Natural killer cell treated with Interleukin-12 subunit alpha and Interleukin-12 subunit beta and Interleukin-15 and Interleukin-18, amount 100 ng/mL, for 72 hours (primary cell): ENCODE measurements around the gene SPEF2. TPM values are rescaled to one million over a fixed set of nuclear protein-coding genes. Genes with fewer than 3 reads are reported as not detected.
A peak's percentile ranks its signal among the peaks of the same experiment; 100 is the strongest.

Experiments used
- ATAC-seq, 2 donors: fragments of 150-1000 bp; cut with Tn5 transposase in 1 of 2; sonication (Bioruptor Pico), chemical (Tn5 transposase) in 1 of 2; 2 replicates each; pipeline ENCODE4 v1.10.0; 2021
- DNase-seq: peaks from one replicate; pipeline ENCODE4 v3.0.0; 2022; ENCODE audit warnings: low spot score
- H3K27ac Mint-ChIP-seq, 2 donors: 1 replicate in 1 of 2; 2 replicates in 1 of 2; pipeline ENCODE4 v1.8.0; 2022; ENCODE audit warnings: mixed read lengths in 2 of 2, mild to moderate bottlenecking in 1 of 2, moderate library complexity in 1 of 2
- H3K27me3 Mint-ChIP-seq, 2 donors: 1 replicate in 1 of 2; 2 replicates in 1 of 2; pipeline ENCODE4 v1.8.0; 2022; ENCODE audit warnings: mixed read lengths in 2 of 2
- H3K36me3 Mint-ChIP-seq: one replicate; pipeline ENCODE4 v1.8.0; 2022; ENCODE audit warnings: mixed read lengths
- H3K4me1 Mint-ChIP-seq, 2 donors: 1 replicate in 1 of 2; 2 replicates in 1 of 2; pipeline ENCODE4 v1.8.0; 2022; ENCODE audit warnings: low read depth in 2 of 2, mixed read lengths in 2 of 2, mild to moderate bottlenecking in 1 of 2
- H3K4me3 Mint-ChIP-seq: one replicate; pipeline ENCODE4 v1.8.0; 2022; ENCODE audit warnings: mixed read lengths
- H3K9me3 Mint-ChIP-seq: 2 replicates; pipeline ENCODE4 v1.8.0; 2022; ENCODE audit warnings: mixed read lengths
- total RNA-seq, 2 donors: library from RNA; stranded (reverse); gene quantifications; one replicate each; pipeline ENCODE4 v1.2.3, GENCODE V29; 2022

Gene SPEF2
- total RNA-seq, 2 donors from 2014 or later = 8.9 to 9.5 TPM

- no peak for ATAC-seq
- Mint-ChIP-seq H3K36me3 (no peaks in the 10 kb centered on the region), H3K27ac (no peak overlapping the region), H3K27me3 (no peaks in the 10 kb centered on the region), H3K4me3 (no peak overlapping the region), H3K4me1 (peaks cover 16 to 19% of the 10 kb centered on the region in 2 donors), H3K9me3 (no peaks in the 10 kb centered on the region)
- no peak for DNase-seq
These were observed 195.9 kb downstream of the SPEF2 start for GRCh38 chr5:35813521-35813920.

GRCh38 chr5:35815089-35815936, 197.7 kb downstream of the SPEF2 start:
- H3K4me1 Mint-ChIP-seq = peaks cover 11 to 13% of the 10 kb centered on the region in 2 donors

GRCh38 chr5:35816881-35817521, 199.3 kb downstream of the SPEF2 start:
- no peak for DNase-seq
- H3K4me1 Mint-ChIP-seq = no peaks in the 10 kb centered on the region

More at GRCh38 chr5:35815089-35815936, 197.7 kb downstream of the SPEF2 start:
- ATAC-seq = no peak
- H3K27me3 Mint-ChIP-seq = peaks cover 0 to 3% of the 10 kb centered on the region in 2 donors
- no peak overlapping the region for H3K27ac Mint-ChIP-seq
- no peaks in the 10 kb centered on the region for H3K36me3 Mint-ChIP-seq
- DNase-seq = no peak
- H3K4me3 Mint-ChIP-seq = no peak overlapping the region
- H3K9me3 Mint-ChIP-seq = no peaks in the 10 kb centered on the region

GRCh38 chr5:35819026-35819425, 201.4 kb downstream of the SPEF2 start:
- Mint-ChIP-seq H3K4me1 (peaks cover 0 to 6% of the 10 kb centered on the region in 2 donors), H3K27ac (peak overlapping the region in 1 of 2 donors; percentile 8), H3K4me3 (no peak overlapping the region), H3K9me3 (no peaks in the 10 kb centered on the region), H3K36me3 (no peaks in the 10 kb centered on the region), H3K27me3 (peaks cover 0 to 3% of the 10 kb centered on the region in 2 donors)
- no peak for ATAC-seq
- DNase-seq = no peak

More at GRCh38 chr5:35816881-35817521, 199.3 kb downstream of the SPEF2 start:
- H3K27me3 Mint-ChIP-seq = peaks cover 0 to 3% of the 10 kb centered on the region in 2 donors
- ATAC-seq = peak; percentile 6 to 59
- H3K36me3 Mint-ChIP-seq = no peaks in the 10 kb centered on the region
- H3K27ac Mint-ChIP-seq = no peak overlapping the region
- no peak overlapping the region for H3K4me3 Mint-ChIP-seq
- no peaks in the 10 kb centered on the region for H3K9me3 Mint-ChIP-seq

GRCh38 chr5:35819668-35820067, 202.0 kb downstream of the SPEF2 start:
- Mint-ChIP-seq H3K27ac (no peak overlapping the region), H3K27me3 (peaks cover 0 to 3% of the 10 kb centered on the region in 2 donors), H3K4me1 (peaks cover 0 to 6% of the 10 kb centered on the region in 2 donors), H3K36me3 (no peaks in the 10 kb centered on the region), H3K4me3 (no peak overlapping the region), H3K9me3 (no peaks in the 10 kb centered on the region)
- no peak for ATAC-seq
- DNase-seq = no peak

GRCh38 chr5:35820735-35821134, 203.1 kb downstream of the SPEF2 start:
- H3K9me3 Mint-ChIP-seq = no peaks in the 10 kb centered on the region
- H3K4me3 Mint-ChIP-seq = no peak overlapping the region
- no peak for ATAC-seq
- H3K36me3 Mint-ChIP-seq = no peaks in the 10 kb centered on the region
- H3K4me1 Mint-ChIP-seq = peaks cover 0 to 6% of the 10 kb centered on the region in 2 donors
- peaks cover 0 to 3% of the 10 kb centered on the region in 2 donors for H3K27me3 Mint-ChIP-seq
- DNase-seq = no peak
- no peak overlapping the region for H3K27ac Mint-ChIP-seq

GRCh38 chr5:35821513-35821912, 203.8 kb downstream of the SPEF2 start:
- H3K9me3 Mint-ChIP-seq = no peaks in the 10 kb centered on the region
- peak in 1 of 2 donors; percentile 29 for ATAC-seq
- peaks cover 0 to 3% of the 10 kb centered on the region in 2 donors for H3K27me3 Mint-ChIP-seq
- H3K4me1 Mint-ChIP-seq = peaks cover 0 to 6% of the 10 kb centered on the region in 2 donors
- H3K36me3 Mint-ChIP-seq = no peaks in the 10 kb centered on the region
- no peak overlapping the region for H3K4me3 Mint-ChIP-seq
- no peak for DNase-seq
- H3K27ac Mint-ChIP-seq = no peak overlapping the region

GRCh38 chr5:35822511-35822910, 204.8 kb downstream of the SPEF2 start:
- Mint-ChIP-seq H3K4me1 (peaks cover 0 to 6% of the 10 kb centered on the region in 2 donors), H3K4me3 (no peak overlapping the region), H3K27me3 (peaks cover 0 to 8% of the 10 kb centered on the region in 2 donors), H3K36me3 (no peaks in the 10 kb centered on the region), H3K9me3 (no peaks in the 10 kb centered on the region), H3K27ac (peak overlapping the region in 1 of 2 donors; percentile 23)
- no peak for ATAC-seq
- DNase-seq = no peak

- Mint-ChIP-seq H3K27me3 (peaks cover 0 to 8% of the 10 kb centered on the region in 2 donors), H3K4me3 (no peak overlapping the region), H3K9me3 (no peaks in the 10 kb centered on the region), H3K27ac (no peak overlapping the region), H3K36me3 (no peaks in the 10 kb centered on the region), H3K4me1 (peaks cover 0 to 6% of the 10 kb centered on the region in 2 donors)
- no peak for ATAC-seq
- no peak for DNase-seq
These were observed 205.9 kb downstream of the SPEF2 start for GRCh38 chr5:35823347-35824098.

GRCh38 chr5:35826056-35826455, 208.4 kb downstream of the SPEF2 start:
- peaks cover 0 to 9% of the 10 kb centered on the region in 2 donors for H3K27me3 Mint-ChIP-seq
- no peak for ATAC-seq
- peaks cover 4 to 11% of the 10 kb centered on the region in 2 donors for H3K4me1 Mint-ChIP-seq
- DNase-seq = no peak
- H3K9me3 Mint-ChIP-seq = no peaks in the 10 kb centered on the region
- no peaks in the 10 kb centered on the region for H3K36me3 Mint-ChIP-seq
- peak overlapping the region in 1 of 2 donors; percentile 22 for H3K27ac Mint-ChIP-seq
- H3K4me3 Mint-ChIP-seq = no peak overlapping the region

- Mint-ChIP-seq H3K4me1 (peaks cover 4 to 11% of the 10 kb centered on the region in 2 donors), H3K27me3 (peaks cover 0 to 9% of the 10 kb centered on the region in 2 donors), H3K4me3 (no peak overlapping the region), H3K27ac (peak overlapping the region; percentile 1 to 22), H3K9me3 (no peaks in the 10 kb centered on the region), H3K36me3 (no peaks in the 10 kb centered on the region)
- ATAC-seq = peak in 1 of 2 donors; percentile 59
- no peak for DNase-seq
These were observed 208.9 kb downstream of the SPEF2 start for GRCh38 chr5:35826554-35826953.

- Mint-ChIP-seq H3K9me3 (no peaks in the 10 kb centered on the region), H3K4me3 (no peak overlapping the region), H3K36me3 (no peaks in the 10 kb centered on the region), H3K27me3 (peaks cover 0 to 9% of the 10 kb centered on the region in 2 donors), H3K27ac (no peak overlapping the region), H3K4me1 (peaks cover 8 to 16% of the 10 kb centered on the region in 2 donors)
- ATAC-seq = no peak
- no peak for DNase-seq
These were observed 210.5 kb downstream of the SPEF2 start for GRCh38 chr5:35828082-35828598.

GRCh38 chr5:35830587-35830986, 212.9 kb downstream of the SPEF2 start:
- Mint-ChIP-seq H3K27ac (peak overlapping the region in 1 of 2 donors; percentile 22), H3K27me3 (peaks cover 0 to 20% of the 10 kb centered on the region in 2 donors), H3K9me3 (no peaks in the 10 kb centered on the region), H3K4me3 (no peak overlapping the region), H3K36me3 (peaks cover 7% of the 10 kb centered on the region), H3K4me1 (peaks cover 15 to 32% of the 10 kb centered on the region in 2 donors)
- DNase-seq (no peak), ATAC-seq (no peak)
